CD4-positive, alpha-beta T cell treated with Interleukin-17A for 4 hours (primary cell): ENCODE measurements around the gene GNLY.
"Not testable (repeated sequence)": the region's sequence is repeated elsewhere in the genome, so short reads cannot be mapped to it uniquely, and the experiment has no call there.

Experiments used
- DNase-seq: peaks from one replicate; pipeline ENCODE4 v3.0.0-alpha.2; 2020; ENCODE audit warnings: mixed read lengths

Gene GNLY

DNA sequence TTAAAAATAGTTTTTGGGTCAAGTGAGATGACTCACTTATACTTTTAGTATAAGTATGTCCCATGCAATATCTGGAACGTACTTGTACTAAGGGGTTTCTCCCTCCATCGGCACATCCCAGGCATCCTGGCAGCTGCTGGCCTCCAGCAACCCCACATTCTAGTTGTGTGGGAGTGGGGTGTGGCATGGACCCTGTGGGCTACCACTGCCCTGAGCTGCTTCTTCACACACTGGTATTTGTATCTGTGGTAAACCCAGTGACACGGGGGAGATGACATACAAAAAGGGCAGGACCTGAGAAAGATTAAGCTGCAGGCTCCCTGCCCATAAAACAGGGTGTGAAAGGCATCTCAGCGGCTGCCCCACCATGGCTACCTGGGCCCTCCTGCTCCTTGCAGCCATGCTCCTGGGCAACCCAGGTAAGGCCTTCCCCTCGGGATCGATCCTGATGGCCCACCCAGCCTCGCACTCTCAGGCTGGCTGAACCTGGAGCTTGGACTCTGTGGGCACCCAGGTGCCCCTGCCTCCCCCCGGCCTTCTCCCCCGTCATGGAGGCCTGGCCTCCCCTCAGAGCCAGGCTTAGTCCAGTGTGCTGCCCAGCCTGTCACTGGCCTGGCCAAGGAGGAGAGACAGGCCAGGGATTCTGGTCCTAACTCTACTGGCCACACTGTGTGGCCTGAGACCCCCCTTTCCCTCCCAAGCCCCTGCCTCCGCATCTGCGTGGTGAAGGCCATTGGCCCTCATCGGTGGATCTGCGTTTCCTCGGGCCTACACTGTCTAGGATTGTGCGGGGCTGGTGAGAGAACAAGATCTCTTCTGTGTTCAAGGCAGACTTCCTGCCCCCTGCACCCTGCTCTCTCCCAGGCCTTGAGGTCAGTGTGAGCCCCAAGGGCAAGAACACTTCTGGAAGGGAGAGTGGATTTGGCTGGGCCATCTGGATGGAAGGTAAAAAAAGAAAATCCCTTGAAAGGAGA is at the start of gene GNLY:
GNLY (plus strand) TSS at position 307 of the 974 bp plus-strand sequence; CDS start at position 368, 61 bp downstream.
- no peak for DNase-seq

- DNase-seq = no peak
Measured at GRCh38 chr2:85644909-85645308, 49.2 kb upstream of the GNLY start.

GRCh38 chr2:85646166-85646565 is 48.0 kb upstream of the GNLY start:
- DNase-seq = no peak

DNA sequence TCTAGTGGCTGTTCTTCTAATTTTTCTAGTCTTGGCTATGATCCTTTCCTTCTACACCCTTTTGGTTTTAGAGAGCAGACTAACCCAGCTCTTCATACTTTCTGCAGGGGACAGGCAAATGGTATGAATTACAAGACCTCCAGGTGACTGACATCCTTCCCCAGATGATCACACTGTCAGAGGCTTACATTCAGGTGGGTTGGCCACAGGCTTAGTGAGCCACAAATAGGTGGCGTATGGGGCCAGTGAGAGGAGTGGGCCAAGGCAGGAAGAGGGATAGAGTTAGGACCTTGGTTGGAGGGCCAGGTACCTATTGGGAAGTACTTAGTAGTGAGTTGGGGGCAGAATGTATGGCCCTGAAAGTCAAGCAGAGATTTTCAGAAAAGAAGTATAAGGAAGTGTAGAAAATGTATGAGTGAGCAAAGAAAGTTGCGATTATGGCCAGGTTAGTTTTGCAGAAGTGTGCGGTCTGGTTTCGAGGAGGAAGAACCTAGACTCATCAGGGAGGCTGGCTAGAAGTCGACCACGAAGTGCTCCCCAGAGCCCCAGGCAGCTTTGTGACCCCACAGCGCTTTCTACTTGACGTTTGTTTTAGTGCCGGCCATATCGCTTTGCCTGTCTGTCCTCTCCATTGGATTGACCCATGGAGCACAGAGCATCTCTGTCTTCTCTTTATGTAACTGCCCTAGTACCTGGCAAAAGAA is 46.2 kb upstream of the GNLY start:
- no peak for DNase-seq

- no peak for DNase-seq
Measured at GRCh38 chr2:85648619-85649018, 45.5 kb upstream of the GNLY start.

- no peak for DNase-seq
Measured at GRCh38 chr2:85649201-85650190, 44.7 kb upstream of the GNLY start.

DNA sequence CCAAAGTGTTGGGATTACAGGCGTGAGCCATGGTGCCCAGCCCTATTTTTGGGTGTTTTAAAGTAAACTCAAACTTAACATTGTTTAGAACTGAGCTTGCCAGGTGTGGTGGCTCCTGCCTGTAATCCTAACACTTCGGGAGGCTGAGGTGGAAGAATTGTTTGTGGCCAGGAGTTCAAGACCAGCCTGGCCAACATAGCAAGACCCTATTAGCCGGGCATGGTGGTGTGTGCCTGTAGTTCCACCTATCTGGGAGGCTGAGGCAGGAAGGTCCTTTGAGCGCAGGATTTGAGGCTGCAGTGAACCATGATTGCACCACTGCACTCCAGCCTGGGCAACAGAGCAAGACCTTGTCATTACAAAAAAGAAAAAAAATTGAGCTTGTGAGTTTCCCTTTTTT is 43.7 kb upstream of the GNLY start:
- DNase-seq = no peak

DNA sequence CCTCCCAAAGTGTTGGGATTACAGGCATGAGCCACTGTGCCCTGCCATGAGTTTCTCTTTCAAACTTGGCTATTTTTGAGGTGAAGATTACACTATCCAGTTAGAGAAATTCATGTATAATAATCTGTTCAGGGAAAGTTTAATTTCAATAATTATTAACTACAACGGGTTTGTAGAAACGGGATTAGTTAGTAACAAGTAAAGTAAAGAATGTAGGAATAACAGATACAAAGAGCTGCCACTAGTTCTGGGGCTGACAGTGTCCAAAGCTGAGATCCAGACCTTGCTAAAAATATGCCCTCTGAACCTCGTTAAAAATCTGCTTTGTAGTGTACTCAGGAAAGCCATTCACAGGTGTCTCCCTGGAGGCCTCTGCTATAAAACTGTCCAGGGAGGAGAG is 43.1 kb upstream of the GNLY start:
- no peak for DNase-seq

DNA sequence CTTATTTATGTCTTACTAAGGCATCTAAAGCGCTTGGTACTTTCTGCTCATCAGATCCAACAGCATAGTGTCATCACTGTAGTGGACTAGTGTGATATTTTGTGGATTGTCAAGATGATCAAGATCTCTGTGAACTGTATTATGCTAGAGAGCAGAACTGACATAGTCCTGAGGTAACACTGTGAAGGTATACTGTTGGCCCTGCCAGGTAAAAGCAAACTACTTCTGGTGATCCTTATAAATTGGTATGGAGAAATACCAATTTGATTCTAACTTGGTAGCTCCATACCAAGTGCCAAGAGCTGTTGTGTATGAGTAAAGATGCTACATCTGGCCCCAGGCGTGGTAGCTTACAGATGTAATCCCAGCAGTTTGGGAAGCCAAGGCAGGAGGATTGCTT is 42.1 kb upstream of the GNLY start:
- DNase-seq = no peak

DNA sequence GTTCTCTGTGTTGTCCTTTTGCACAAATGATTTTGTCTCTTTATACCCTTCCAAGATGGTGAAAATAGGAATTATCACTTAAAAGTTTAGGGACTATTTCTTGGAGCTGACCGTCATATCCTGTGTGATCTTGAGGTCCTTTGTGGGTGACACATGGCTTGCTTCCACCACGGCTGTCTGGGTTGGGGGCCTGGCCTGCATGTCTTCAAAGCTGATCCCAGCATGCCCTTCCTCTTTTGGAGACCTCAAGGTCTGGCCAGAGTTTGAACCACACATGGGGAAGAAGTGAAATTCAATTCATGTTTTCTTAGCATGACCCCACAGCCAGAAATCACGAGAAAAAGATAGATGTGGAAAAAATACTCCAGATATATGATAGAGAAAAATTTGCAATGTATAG is 40.2 kb upstream of the GNLY start:
- DNase-seq = no peak

GRCh38 chr2:85655961-85656417 is 38.2 kb upstream of the GNLY start:
- no peak for DNase-seq

GRCh38 chr2:85656468-85656867 is 37.7 kb upstream of the GNLY start:
- no peak for DNase-seq

DNA sequence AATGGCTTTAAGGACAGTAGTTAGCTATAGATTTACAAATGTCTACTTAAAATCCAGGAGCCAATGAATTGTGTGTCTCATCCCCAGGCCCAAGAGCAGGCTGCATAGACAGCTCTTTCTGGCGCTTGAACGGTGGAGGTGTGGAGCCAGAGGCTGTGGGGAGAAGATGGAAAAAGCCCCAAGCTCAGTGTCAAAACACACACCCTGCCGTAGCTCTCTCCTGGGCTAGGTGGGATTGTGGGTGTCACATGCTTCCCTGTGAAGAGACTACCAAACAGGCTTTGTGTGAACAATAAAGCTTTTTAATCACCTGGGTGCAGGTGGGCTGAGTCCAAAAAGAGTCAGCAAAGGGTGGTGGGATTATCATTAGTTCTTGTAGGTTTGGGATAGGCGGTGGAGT is 36.8 kb upstream of the GNLY start:
- not testable (repeated sequence) for DNase-seq

GRCh38 chr2:85659324-85659981 is 34.7 kb upstream of the GNLY start:
- DNase-seq = no peak

- DNase-seq = not testable (repeated sequence)
Measured at GRCh38 chr2:85660301-85660700, 33.9 kb upstream of the GNLY start.

DNA sequence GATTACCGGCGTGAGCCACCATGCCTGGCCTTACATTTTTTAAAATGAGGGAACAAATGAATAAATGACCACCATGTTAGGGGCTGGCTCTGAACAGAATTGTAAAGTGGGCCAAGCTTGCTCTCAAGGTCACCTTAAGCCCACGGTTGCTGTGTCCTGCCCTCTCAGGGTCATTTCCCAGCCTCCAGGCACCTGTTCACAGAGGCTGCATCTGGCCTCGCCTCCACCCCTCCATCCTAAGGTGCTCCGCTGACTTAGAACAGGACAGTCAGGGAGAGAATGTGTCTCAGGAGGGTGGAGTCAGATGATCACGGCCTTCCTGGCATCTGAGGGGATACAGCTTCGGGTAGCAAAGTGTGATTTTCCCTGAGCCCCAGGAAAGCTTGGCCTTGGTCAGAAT is 33.4 kb upstream of the GNLY start:
- DNase-seq = no peak

DNA sequence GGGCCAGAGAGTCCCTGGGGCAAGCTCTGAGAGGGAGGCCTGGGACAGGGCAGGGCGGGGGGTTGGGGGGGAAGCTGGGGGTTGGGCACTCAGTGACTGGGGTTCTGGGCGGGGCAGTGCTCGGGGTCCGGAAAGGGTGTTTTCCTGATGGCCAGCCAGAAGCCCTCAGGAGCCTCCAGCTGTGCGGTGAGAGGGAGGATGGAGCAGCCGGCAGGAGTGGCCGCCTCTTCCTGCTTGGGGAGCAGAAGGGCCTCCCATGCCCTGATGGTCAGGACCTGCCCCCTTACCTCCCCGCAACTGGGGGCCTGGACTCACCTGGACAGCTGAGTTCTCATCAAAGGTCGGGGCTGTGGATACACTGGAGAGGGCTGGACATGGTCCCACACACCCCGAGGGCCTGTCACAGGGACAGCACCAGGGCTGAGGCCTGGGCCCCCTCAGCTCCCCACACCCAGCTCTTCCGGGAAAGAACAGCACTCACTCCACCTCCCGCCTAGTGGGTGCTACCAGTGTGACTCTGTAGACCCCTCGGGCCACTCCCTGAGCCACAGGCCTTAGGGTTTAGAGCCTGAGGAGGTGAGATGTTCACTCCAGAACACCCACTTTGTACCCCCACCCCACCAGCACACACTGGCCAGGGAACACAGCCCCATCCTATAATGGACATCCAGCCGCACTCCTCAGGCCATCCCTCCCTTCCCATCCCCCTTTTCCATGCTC is 32.9 kb upstream of the GNLY start:
- DNase-seq = no peak

GRCh38 chr2:85662899-85663593 is 31.1 kb upstream of the GNLY start:
- DNase-seq = no peak

GRCh38 chr2:85663594-85664565 is 30.3 kb upstream of the GNLY start:
- no peak for DNase-seq
